ENCODE results near the gene SYNGR4. TPM values are rescaled to one million over a fixed set of nuclear protein-coding genes. Genes with fewer than 3 reads are reported as not detected.

The SYNGR4 gene
- total RNA-seq, 1 experiment from 2014 or later, result not detected

- TF ChIP-seq, protein P1, sequence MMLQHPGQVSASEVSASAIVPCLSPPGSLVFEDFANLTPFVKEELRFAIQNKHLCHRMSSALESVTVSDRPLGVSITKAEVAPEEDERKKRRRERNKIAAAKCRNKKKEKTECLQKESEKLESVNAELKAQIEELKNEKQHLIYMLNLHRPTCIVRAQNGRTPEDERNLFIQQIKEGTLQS (CRISPR knock-in tag; conservative IDR thresholded peaks at IDR 0.05), result no peak
- TF ChIP-seq ZNF263 (CRISPR knock-in tag; IDR thresholded peaks at IDR 0.05; ENCODE audit: low read depth) (no peak), KAT7 (CRISPR knock-in tag; IDR thresholded peaks at IDR 0.05; ENCODE audit: borderline replicate concordance) (no peak), MYBL2 (CRISPR knock-in tag; IDR thresholded peaks at IDR 0.05) (peak; percentile 95), FOXP4 (CRISPR knock-in tag; IDR thresholded peaks at IDR 0.05) (no peak), TEAD1 (CRISPR knock-in tag; IDR thresholded peaks at IDR 0.05) (no peak), ESRRA (CRISPR knock-in tag; IDR thresholded peaks at IDR 0.05; ENCODE audit: borderline replicate concordance) (no peak; the same call in 1 of the 2 replicates), MXD4 (CRISPR knock-in tag; IDR thresholded peaks at IDR 0.05; ENCODE audit: borderline replicate concordance) (no peak), SMAD3 (CRISPR knock-in tag; IDR thresholded peaks at IDR 0.05; ENCODE audit: borderline replicate concordance) (0 out of 2 replicates have a peak, but pooled peaks have one; percentile 44), SP1 (CRISPR knock-in tag; conservative IDR thresholded peaks at IDR 0.05) (peak; percentile 98), GRHL2 (CRISPR knock-in tag; IDR thresholded peaks at IDR 0.05; ENCODE audit: insufficient replicate concordance, severe bottlenecking) (no peak), JAZF1 (CRISPR knock-in tag; IDR thresholded peaks at IDR 0.05) (no peak), E2F4 (CRISPR knock-in tag; IDR thresholded peaks at IDR 0.05; ENCODE audit: borderline replicate concordance, low read depth) (peak; percentile 83; the same call in 1 of the 2 replicates), NFYB (CRISPR knock-in tag; conservative IDR thresholded peaks at IDR 0.05; ENCODE audit: low read depth) (peak; percentile 80), GTF2I (CRISPR knock-in tag; conservative IDR thresholded peaks at IDR 0.05) (no peak)
- TF ChIP-seq, protein P2, sequence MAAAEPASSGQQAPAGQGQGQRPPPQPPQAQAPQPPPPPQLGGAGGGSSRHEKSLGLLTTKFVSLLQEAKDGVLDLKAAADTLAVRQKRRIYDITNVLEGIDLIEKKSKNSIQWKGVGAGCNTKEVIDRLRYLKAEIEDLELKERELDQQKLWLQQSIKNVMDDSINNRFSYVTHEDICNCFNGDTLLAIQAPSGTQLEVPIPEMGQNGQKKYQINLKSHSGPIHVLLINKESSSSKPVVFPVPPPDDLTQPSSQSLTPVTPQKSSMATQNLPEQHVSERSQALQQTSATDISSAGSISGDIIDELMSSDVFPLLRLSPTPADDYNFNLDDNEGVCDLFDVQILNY (CRISPR knock-in tag; IDR thresholded peaks at IDR 0.05), result peak; percentile 89
- TF ChIP-seq, protein P3, sequence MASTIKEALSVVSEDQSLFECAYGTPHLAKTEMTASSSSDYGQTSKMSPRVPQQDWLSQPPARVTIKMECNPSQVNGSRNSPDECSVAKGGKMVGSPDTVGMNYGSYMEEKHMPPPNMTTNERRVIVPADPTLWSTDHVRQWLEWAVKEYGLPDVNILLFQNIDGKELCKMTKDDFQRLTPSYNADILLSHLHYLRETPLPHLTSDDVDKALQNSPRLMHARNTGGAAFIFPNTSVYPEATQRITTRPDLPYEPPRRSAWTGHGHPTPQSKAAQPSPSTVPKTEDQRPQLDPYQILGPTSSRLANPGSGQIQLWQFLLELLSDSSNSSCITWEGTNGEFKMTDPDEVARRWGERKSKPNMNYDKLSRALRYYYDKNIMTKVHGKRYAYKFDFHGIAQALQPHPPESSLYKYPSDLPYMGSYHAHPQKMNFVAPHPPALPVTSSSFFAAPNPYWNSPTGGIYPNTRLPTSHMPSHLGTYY (CRISPR knock-in tag; IDR thresholded peaks at IDR 0.05), result no peak
Measured at GRCh38 chr19:48363810-48364597, at the start of gene SYNGR4, which contains the start of gene TMEM143 (continued).

DNA sequence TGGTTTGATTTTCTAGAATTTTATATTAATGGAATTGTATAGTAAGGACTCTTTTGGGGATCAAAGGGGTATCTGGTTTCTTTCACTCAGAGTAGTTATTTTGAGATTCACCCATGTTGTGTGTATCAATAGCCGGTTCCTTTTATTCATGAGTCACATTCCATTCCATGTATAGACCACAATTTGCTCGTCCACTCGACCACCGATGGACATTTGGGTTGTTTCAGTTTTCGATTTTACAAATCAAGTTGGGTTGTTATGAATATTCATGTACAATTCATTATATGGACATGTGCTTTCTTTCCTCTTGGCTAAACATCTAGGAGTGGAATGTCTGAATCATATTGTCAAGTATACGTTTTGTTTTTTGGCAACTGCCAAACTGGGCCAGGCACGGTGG is 48.5 kb upstream of the SYNGR4 start:
- Mint-ChIP-seq H3K4me1 (peaks cover 14% of the 10 kb centered on the region), H3K27me3 (ENCODE audit: low read depth) (no peaks in the 10 kb centered on the region), H3K36me3 (no peaks in the 10 kb centered on the region), H3K27ac (no peak overlapping the region), H3K4me3 (no peak overlapping the region), H3K9me3 (no peaks in the 10 kb centered on the region)
- no peak for TF ChIP-seq NFATC4 (CRISPR knock-in tag; IDR thresholded peaks at IDR 0.05)
- TF ChIP-seq PRRX2 (CRISPR knock-in tag; IDR thresholded peaks at IDR 0.05), result no peak
- TF ChIP-seq RELA (CRISPR knock-in tag; IDR thresholded peaks at IDR 0.05; ENCODE audit: borderline replicate concordance), result no peak
- TF ChIP-seq CREB1 (CRISPR knock-in tag; IDR thresholded peaks at IDR 0.05), result no peak
- TF ChIP-seq, protein P4, sequence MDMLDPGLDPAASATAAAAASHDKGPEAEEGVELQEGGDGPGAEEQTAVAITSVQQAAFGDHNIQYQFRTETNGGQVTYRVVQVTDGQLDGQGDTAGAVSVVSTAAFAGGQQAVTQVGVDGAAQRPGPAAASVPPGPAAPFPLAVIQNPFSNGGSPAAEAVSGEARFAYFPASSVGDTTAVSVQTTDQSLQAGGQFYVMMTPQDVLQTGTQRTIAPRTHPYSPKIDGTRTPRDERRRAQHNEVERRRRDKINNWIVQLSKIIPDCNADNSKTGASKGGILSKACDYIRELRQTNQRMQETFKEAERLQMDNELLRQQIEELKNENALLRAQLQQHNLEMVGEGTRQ (CRISPR knock-in tag; IDR thresholded peaks at IDR 0.05), result no peak
- no peak for TF ChIP-seq KAT7 (CRISPR knock-in tag; IDR thresholded peaks at IDR 0.05; ENCODE audit: borderline replicate concordance)
- no peak for TF ChIP-seq HMGA2 (CRISPR knock-in tag; IDR thresholded peaks at IDR 0.05)
- no peak for TF ChIP-seq ATF2 (CRISPR knock-in tag; IDR thresholded peaks at IDR 0.05; ENCODE audit: borderline replicate concordance, low read depth)
- no peak for TF ChIP-seq CDX4 (CRISPR knock-in tag; IDR thresholded peaks at IDR 0.05; ENCODE audit: borderline replicate concordance)
- TF ChIP-seq NR1H2 (CRISPR knock-in tag; IDR thresholded peaks at IDR 0.05), result no peak
- DNase-seq (ENCODE audit: low spot score) (no peak), ATAC-seq (no peak)
- ChIA-PET POLR2A (no interaction called here), CTCF (interaction anchor here (1.3 to 12.8 kb wide), 3 partner anchors 15 to 268 kb away, joined by 3 to 404 read pairs (median 4); no protein-coding TSS in a partner anchor)

Measured in WTC11 (cell line).